Renal cortical epithelial cell (primary cell): ENCODE measurements around the gene TTLL5. TPM values are rescaled to one million over a fixed set of nuclear protein-coding genes. Genes with fewer than 3 reads are reported as not detected.
A peak's percentile ranks its signal among the peaks of the same experiment; 100 is the strongest.

ENCODE experiments used
- DNase-seq: peaks from one replicate; pipeline ENCODE4 v3.0.0-alpha.2; 2011; ENCODE audit warnings: low read depth
- total RNA-seq: library from RNA; depleted of rRNA; stranded (reverse); fragments of >200 nt; gene quantifications from 2 replicates; pipeline ENCODE4 v1.2.3, GENCODE V29; 2014

Gene TTLL5
- total RNA-seq, 1 donor from 2014 or later: 34.1 TPM

DNA sequence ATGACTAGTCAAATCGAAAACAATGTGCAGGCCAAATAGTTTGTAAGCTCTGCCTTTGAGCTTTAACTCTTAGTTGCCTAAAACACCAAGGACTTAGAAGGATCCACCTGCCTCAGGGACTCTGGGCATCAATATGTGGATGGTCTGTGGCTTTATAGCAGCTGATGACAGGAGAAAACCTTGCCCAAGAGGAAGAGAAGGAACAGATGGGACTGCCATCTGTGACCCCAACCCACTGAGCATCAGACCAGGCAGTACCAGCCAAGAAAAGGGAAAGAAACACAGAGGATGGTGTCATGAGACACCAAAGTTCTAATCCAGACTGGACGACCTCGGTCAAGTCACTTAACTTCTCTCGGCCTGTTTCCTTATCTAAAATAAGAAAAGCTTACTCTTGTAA, 308.1 kb downstream of the TTLL5 start:
- DNase-seq: no peak

DNA sequence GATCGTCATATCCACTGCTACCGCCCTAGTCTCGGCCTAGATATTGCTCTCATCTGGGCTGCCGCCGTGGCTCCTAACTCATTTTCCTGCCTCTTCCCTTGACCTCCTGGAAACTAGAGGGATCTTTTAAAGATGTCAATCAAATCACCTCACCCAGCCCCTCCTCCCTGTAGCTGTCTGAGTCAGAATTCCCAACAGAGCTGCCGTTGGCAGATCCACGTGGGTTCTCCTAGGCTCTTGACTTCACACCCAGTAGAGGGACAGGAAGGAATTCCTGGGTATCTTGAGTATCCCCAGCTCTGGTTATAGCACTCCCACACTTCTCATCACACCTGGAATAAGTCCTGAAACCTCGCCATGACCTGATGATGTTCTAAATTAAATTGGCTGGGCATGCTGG, 308.8 kb downstream of the TTLL5 start:
- DNase-seq: no peak

DNA sequence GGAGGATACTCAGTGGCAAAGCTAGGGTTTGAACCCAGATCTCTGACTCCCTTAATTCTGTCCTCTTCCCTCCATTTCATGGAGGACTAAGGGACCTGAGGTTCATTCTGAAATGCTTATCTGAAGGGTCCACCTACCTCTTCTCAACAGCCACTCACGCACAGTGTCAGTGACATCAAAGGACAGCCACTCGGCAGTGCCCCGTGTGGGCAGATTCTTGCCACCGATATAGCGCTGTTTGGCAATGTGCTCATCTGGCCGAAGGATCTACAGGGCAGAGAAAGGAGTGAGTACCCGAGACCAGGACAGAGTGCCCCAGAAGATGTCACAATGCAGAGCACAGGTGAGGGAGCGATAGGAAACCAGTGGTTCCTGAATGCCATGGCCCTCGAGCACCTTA, 309.9 kb downstream of the TTLL5 start:
- DNase-seq: no peak

DNA sequence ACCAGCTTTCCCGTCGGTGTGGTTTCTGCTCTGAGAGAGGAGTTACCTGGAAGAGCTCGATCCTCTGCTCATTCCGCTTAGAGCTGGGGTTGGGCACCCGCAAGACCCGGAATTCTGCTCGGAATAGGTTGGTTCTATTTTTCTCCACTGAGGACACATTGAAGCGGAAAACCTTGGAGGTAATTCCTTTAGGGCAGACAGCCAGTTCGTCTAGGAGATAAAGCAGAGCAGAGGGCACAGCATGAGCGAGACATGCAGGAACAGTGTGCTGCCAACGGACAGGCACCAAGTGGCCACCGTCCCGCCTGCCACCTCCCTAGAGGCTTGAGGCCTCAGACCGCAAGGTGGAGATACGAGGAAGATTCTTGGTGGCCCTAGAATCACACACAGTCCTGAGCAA, 310.5 kb downstream of the TTLL5 start:
- no peak for DNase-seq

DNA sequence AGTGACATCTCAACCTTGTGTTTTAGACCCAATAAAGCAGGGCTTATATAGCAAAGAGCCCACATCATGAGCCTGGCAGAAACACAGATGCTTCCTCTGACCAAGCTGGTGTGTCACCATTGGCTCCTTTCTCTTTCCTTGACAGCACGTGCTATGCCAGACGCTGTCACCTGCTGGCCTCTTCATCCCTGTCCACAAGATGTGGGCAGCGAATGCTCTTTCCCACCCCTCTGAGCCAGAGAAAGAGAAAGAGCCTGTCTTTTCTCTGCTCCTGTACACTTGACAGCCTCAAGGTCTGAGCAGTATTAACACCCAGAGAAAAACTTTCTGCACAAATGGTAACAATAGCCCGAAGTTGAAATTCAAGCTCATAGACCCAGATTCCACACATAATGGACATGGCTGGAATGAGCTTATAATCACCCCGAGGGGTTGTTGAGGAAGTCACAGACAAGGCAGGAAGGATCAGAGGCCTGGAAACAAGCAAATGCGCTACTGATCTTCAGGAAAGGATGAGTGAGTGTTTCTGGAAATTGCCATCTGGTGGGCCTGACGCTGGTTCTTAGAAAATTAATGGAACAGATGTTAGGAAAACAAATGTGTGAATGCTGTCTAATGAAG, 311.9 kb downstream of the TTLL5 start:
- DNase-seq: peak; percentile 24

DNA sequence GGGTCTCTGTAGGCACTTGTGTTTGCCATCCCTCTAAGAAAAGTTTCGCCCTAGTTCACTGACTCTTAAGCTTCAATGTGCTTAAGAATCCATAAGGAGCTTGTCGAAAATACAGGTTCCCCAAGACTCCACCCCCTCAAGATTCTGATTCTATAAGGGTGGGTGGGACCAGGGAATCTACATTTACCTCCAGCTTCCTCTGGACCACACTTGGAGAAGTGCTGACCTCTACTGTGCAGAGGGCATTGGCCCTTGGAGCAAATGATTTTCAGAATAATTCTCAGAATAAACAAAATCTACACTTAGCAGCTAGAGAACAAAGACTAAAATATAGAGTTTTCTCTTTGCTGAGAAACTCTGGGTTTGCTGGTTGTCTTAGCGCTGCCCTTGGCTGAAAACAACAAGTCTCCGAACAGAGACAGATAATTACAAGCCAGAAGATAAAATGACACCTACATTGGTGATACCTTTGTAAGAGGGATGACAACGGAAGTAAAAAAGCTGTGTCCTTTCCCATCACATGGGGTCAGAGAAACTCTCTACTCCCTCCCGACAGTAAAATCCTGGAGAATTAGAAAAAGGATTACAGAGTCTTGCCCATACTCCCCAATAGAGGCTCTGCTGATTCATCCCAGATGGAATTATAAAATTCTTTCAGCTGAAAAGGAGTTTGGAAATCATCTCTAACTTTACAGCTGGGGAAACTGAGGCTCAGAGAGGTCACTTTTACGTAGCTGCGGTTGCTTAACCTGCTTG, 316.0 kb downstream of the TTLL5 start:
- no peak for DNase-seq

DNA sequence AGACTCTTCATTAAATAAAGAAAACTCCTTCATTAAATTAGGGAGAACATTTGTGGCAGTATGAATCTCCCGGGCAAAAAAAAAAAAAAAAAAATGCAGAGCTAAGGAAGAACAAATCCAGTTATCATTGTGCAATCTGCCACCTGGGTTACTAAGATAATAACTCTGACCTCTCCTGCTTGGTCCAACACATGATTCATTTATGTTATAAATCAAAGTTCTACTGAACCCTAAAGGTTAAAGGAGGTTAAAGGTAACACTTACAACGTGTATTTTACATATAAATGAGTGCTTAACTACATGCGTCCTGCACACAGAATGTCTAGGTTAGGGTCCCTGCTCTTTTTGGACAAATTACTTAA, 316.5 kb downstream of the TTLL5 start:
- no peak for DNase-seq

DNA sequence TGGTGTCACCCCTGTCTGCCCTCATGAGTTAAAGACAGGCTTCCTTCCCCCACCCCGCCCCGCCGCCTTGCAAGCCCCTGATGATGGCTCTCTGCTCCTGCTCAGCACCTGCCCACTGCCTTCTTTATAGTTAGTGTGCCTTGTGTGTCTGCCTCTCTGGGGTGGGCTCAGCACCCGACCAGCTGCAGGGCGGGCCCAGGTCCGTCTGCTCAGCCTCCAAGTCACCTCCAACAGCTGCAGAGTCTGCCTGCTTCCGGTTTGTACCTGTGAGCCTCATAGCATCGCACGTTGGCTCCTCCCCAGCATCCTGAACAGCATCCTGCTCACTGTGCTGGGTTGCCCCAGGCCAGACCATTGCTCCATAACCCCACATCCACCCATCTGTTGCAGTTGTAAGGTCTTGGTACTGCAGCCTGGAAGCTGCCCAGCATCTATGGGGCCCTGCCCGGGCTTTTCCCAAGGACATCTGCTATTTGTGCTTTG, 317.2 kb downstream of the TTLL5 start:
- no peak for DNase-seq

DNA sequence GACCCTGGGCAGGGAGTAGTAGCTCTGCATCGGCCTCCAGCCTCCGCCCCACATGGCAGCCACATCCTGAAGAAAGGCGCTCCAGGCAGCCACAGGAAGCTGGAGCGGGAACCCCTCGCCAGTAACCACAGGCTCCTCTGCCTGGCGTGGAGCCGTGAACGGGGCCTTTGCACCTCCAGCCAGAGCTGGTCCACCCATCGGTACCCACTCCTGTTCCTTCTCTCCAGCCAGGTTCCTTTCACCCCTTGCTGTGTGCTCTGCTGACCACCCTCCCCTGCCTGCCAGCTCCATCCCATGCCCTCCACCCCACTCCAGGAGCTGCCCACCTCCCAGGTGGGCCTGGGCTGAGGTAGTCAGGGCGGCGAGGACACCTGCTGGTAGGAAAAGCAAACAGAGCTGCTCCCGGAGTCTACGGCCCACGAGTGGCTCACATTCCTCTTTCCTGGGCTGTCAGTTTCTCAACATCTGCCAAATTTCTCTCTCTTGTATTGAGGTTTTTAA, 318.1 kb downstream of the TTLL5 start:
- no peak for DNase-seq

DNA sequence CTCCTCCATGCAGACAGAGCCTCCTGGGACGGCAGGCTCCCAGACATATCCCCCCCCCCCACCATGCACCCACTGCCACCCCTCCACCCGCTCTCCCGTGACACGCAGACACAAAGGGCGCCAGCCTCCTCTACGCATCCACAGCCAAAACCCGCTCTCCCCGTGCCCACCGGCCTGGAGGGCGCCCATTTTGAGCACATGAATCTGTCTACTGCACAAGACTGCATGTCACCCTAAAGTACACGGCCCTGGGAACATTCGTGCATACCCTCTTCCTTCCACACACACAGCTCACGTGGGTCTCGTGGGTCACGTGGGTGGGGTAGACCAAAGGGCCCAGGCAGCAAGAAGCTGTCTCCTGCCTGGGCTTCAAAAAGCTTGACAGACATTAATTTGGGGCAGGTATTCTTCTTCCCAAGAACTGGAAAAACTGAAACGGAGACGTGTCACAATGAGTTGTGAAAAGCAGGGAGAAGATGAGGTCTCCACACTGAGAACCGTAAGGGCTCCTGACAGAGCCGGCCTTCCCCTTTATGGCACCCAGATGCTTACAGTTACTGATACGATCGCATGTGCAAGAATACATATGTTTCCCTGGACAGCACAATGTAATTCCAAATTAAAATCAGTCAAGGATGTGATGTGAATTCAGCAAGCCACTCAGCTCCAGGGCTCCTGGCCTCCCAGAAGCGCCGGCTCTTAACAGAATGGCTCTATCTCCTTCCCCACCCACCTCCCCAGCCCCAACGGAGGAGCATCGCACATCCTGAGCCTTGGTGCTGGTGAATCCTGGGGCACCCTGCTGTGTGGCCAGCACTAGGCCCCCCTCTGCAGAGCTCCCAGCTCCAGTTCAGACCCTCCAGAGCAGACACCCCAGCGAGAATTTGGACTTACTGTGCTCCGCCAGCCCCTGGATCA, 318.9 kb downstream of the TTLL5 start:
- no peak for DNase-seq

DNA sequence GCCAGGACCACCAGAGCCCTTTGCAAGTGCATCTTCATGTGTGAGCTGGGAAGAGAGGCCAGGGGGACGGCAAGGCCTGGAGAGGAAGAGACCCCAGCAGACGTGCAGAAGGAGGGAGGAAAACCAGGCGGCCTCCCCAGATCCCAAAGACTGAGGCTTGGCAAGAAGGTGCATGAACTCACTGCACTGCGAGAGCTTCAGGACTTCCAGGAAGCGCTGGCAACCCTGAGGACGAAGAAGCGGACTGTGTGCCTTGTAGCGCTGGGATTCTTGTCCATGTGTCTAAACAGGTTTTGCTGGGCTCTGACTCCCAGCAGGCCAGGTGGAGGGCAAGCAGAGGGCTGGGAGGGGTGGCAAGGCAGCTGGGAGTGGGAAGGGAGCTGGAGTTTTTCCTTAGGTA, 319.8 kb downstream of the TTLL5 start:
- DNase-seq: no peak

DNA sequence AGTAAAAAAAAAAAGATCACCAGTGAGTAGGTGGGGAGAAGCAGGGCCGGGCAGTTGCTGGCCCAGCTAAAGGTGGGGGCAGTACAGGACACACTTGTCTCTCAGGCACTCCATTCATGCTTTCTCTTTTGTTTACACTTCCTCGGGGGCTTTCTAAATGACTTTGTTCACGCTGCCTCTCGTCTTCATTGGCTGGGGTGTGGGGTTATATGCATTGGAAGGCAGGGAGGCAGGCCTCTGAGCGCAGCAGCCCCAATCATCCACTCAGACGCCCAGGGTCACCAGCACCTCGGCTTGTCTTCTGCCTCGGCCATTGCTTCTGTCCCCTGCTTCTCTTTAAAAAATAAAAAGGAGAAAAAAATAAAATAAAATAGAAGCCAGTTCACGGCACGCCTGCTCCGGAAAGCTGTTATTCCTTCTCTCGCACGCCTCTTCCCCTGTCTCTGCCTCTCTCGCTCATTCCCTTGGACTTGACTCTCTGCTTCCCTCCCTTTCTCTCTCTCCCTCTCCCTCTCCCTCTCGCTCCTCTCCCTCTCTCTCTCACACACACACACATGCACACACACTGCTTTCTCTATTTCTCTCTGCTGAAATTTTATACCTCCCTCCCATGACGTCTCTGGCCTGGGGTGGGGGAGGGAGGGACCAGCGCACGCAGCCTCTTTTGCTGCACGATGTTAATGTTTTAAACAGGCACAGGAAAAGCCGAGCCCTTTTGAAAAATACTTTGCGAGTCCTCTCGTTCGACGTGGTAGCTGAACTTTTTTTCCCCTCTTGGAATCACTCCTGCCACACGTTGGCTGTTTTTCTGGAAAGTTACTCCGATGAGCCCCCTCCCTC, 320.6 kb downstream of the TTLL5 start, which contains the start of gene TGFB3:
TGFB3 (minus strand) TSS at position 570 of the 840 bp plus-strand sequence. CDS start 1,102 bp downstream, outside the sequence.
- DNase-seq: peak; percentile 82

DNA sequence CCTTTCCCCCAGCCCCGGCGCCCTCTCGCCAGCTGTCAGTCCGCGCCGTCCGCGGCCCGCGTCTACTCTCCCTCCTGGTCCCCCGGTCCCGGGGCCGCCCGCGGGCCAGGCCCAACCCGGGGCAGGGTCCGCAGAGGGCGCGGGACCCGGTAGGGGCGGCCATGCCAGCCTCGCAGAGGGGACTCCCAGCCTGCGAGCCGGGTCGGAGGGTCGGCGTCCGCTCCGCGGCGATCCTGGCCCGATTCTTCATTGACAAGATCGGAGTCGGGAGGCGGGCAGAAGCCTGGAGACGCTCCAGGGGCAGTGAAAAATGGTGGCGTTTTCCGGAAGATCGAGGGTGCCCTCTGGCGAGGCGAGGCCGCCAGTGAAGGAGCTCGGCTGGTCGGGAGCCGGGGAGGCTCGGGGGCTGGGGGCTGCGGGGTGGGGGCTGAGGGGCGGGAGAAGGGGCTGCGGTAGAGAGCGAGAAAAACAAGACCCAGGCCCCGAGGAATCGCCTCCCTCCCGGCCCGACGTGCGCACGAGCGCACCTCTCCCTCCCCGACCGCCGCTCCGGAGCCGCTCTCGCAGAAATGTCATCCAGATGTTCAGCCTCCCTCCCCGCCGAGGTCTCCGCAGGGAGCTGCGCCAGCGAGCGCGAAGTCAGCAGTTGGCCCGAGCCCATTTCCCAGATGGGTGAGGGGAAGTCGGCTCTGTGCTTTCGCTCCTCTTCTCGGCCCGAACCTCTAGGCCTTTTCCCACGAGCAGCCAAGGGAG, 321.4 kb downstream of the TTLL5 start:
- DNase-seq: peak; percentile 36

DNA sequence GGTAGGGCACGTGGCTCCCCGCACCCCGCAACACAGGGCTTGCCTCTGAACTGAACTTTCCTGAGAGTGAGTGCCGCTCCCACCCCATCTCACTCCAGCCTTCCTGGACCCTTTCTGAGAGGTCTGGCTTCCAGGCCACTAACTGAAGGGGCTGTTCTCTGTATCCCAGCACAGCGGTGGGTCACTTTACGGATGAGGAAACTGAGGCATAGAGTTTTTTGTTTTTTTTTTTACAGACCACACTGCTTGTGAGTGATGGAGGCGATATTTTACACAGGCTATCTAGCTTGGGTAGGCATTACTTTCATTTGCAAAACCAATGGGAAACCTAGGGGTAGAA, 321.9 kb downstream of the TTLL5 start:
- DNase-seq: no peak

DNA sequence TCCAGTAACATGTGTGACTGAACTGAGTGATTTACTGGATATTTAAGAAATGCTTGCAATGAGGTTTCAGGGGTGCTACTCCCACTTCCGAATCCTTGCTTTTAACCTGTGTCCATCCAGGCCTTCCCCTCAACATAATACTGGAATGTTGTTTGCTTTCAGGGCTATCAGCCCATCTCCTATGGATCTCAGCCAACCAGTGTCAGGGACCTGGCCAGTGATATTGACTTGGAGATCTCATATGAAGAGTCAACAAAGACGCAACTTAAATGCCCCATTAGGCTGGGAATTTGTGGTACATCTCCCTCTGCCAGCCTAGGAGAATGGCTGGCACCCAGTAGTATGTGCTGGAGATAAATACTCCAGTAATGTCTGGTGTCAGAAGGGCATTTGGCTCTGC, 323.6 kb downstream of the TTLL5 start:
- no peak for DNase-seq

DNA sequence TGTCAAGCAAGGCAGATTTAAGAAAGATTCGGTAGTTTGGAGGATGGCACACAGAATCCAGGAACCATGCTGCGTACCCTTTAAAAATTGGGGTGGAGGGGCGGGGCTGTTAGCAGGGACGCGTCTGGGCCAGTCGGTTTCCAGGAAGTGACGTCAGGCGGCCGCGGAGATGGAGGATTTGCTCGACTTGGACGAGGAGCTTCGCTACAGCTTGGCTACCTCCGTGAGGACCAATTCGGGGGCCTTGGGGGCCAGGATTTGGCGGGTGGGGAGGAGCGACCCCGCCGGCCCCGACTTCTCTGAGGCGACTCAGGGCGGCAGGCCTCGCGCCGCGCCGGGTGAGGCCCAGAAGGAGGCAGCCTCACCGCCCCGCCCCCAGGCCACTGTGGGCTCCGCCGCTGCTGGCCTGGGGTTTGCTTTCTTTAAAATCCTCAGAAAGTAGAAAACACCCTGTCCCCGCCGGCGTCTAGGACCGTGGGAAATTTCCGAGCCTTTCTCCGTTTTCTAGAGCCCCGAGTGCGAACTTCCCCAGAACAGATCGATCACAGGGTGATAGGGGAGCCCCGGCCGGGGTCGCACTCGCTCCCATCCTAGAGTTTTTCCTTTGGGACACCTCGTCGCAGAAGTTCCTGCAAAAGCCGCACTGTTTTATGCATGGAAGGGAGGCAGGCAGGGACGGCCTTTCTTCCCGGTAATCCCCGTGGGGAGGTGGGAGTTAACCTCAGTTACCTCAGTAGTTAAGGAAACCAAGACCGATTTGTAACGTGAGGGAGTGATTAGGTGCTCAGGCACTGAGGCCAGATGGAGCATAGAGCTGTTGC, 324.8 kb downstream of the TTLL5 start, which contains the start of gene IFT43:
IFT43 (plus strand) TSS at position 146 of the 821 bp plus-strand sequence; CDS start at position 170, 24 bp downstream.
- DNase-seq: peak; percentile 49

DNA sequence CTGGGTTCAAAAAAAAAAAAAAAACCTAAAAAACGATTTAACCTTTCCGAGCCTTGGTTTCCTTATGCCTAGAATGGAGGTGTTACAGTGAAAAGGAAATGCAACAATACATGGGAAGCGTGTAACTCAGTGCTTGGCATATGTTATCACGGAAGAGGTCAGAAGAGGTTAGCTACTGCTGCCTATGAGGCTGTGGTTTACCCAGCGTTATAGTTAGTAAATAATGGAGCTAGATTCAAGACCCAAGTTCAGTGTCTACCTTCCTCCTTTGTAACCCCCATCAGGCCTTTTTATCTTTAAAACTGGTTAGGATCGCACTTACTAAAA, 325.4 kb downstream of the TTLL5 start:
- DNase-seq: no peak

DNA sequence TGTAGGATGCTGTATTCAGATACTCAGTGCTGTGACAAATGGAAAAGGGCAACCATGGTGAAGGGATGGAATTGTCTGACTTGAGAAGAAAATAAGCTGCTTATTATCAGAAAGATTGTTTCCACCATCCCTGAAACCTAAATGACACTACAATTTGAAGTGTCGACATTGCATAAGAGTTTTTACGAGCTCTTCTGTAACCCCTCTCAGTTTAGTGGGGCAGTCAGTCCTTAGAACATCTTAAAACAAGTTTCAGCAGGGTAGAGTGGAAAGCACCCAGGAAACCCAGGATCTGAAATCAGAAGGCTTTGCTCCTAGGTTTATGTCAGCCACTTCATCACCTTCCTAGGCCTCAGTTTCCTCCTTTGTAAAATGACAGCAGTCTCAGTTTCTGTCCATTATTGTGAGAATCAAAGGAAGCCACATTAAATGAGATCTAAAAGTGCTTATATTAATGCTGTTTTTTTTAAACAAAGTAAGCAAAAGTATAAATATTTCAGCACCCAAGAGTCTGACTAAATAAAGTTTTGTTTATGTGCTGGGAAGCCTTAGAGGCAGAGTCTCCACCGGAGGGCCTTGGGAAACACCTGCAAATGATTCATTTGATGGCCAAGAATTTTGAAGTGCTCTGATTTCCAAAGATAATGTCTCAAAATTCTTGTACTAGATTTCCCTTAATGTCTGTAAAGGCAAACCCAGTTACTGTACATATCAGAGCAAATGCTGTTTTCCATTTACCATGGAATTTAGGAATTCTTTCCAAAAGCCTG, 326.3 kb downstream of the TTLL5 start:
- DNase-seq: no peak

DNA sequence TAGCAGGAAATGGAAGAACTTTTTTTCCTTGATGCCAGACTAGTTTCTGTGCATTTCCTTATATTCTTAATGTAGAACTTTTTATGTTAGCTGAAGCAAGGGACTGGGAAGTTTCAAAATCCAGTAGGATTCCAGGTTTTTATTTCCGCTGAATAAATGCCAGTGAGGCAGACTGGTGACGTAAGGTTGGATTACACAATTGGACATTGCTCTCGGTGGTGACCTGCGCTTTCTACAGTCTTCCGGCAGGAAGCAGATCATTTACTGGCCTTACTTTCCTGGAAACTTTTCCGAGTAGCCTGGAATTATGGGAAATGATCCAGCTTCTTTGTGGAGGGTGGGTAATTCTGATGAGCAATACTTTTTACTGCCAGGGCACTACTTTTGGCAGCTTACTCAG, 328.1 kb downstream of the TTLL5 start:
- peak; percentile 87 for DNase-seq
